CD4-positive, alpha-beta T cell (primary cell): Measurements from ENCODE around the gene EP400. TPM values are rescaled to one million over a fixed set of nuclear protein-coding genes. Genes with fewer than 3 reads are reported as not detected.

Source experiments
- ATAC-seq: fragments of 200-7000 bp; cut with Tn5 transposase; one replicate; pipeline ENCODE4 v1.10.0; 2022; ENCODE audit warnings: mild to moderate bottlenecking; ENCODE audit not compliant: poor library complexity
- CTCF ChIA-PET: fragments of 350-600 bp; sonication (Branson Sonifier 250); formaldehyde crosslinking; loops from one replicate; lab custom pipeline; 2021; ENCODE audit warnings: antibody characterized with exemption, inconsistent platforms; lab: Charles Lee
- POLR2A ChIA-PET: fragments of 350-600 bp; sonication (Branson Sonifier 250); formaldehyde crosslinking; loops from one replicate; lab custom pipeline; 2021; ENCODE audit warnings: antibody characterized with exemption, inconsistent platforms; lab: Charles Lee
- DNase-seq, 14 experiments: peaks; one replicate each; pipeline ENCODE4 v3.0.0-alpha.2; 2013 to 2020; ENCODE audit warnings: mixed read lengths in 2 of 14
- H3K27ac ChIP-seq, 2 donors: one replicate each; pipeline versions ENCODE4 v1.5.1 to v1.7.0; 2013; ENCODE audit warnings: low read length in 2 of 2, low read depth in 1 of 2, mild to moderate bottlenecking in 1 of 2
- H3K27me3 ChIP-seq, 2 experiments: 1 replicate in 1 of 2; 2 replicates in 1 of 2; pipeline versions ENCODE4 v1.6.1 to v1.7.0; 2013; ENCODE audit warnings: low read length in 2 of 2, control low read depth in 1 of 2, mild to moderate bottlenecking in 1 of 2, moderate library complexity in 1 of 2; ENCODE audit not compliant: insufficient read depth in 2 of 2, control insufficient read depth in 1 of 2
- H3K36me3 ChIP-seq: one replicate; pipeline ENCODE4 v1.6.1; 2013; ENCODE audit warnings: low read length, control low read depth; ENCODE audit not compliant: insufficient read depth
- H3K4me1 ChIP-seq: one replicate; pipeline ENCODE4 v1.6.1; 2013; ENCODE audit warnings: low read length, control low read depth; ENCODE audit not compliant: insufficient read depth
- H3K4me3 ChIP-seq: one replicate; pipeline ENCODE4 v1.5.1; 2013; ENCODE audit warnings: mild to moderate bottlenecking, low read length, moderate library complexity
- H3K9me3 ChIP-seq, 2 experiments: 1 replicate in 1 of 2; 2 replicates in 1 of 2; pipeline versions ENCODE4 v1.6.1 to v1.7.0; 2013; ENCODE audit warnings: low read length in 2 of 2, mild to moderate bottlenecking in 2 of 2, control low read depth in 1 of 2, moderate library complexity in 1 of 2; ENCODE audit not compliant: control insufficient read depth in 1 of 2, insufficient read depth in 1 of 2
- H3K27ac Mint-ChIP-seq: one replicate; pipeline ENCODE4 v1.8.0; 2020; ENCODE audit warnings: mixed read lengths
- H3K27me3 Mint-ChIP-seq: one replicate; pipeline ENCODE4 v1.8.0; 2021; ENCODE audit warnings: mixed read lengths
- H3K36me3 Mint-ChIP-seq: one replicate; pipeline ENCODE4 v1.8.0; 2021; ENCODE audit warnings: low read depth, mixed read lengths
- H3K4me1 Mint-ChIP-seq: one replicate; pipeline ENCODE4 v1.8.0; 2021; ENCODE audit warnings: low read depth, mixed read lengths
- H3K4me3 Mint-ChIP-seq: one replicate; pipeline ENCODE4 v1.8.0; 2020; ENCODE audit warnings: mild to moderate bottlenecking, mixed read lengths
- H3K9me3 Mint-ChIP-seq: one replicate; pipeline ENCODE4 v1.8.0; 2020; ENCODE audit warnings: mixed read lengths
- CTCF ChIP-seq: fragments of 200-600 bp; IDR thresholded peaks from one replicate; pipeline ENCODE4 v1.8.0; 2022; ENCODE audit warnings: antibody characterized with exemption, mild to moderate bottlenecking
- intact Hi-C, 2 experiments: fragments of 100-400 bp; cut with DNase I in 1 of 2; cut with micrococcal nuclease in 1 of 2; formaldehyde crosslinking; loops; one replicate each; pipeline versions ENCODE4 v1.15.1 to v1.9.0; 2023 to 2025; cut with DNase I, micrococcal nuclease
- total RNA-seq, 174 experiments: library from RNA in 2 of 174; stranded (reverse) in 2 of 174; gene quantifications; one replicate each; pipeline ENCODE4 v1.2.3 and lab custom pipeline; 2021 to 2026

Gene EP400
- total RNA-seq, 2 experiments from 2014 or later = 56.4 to 56.5 TPM

DNA sequence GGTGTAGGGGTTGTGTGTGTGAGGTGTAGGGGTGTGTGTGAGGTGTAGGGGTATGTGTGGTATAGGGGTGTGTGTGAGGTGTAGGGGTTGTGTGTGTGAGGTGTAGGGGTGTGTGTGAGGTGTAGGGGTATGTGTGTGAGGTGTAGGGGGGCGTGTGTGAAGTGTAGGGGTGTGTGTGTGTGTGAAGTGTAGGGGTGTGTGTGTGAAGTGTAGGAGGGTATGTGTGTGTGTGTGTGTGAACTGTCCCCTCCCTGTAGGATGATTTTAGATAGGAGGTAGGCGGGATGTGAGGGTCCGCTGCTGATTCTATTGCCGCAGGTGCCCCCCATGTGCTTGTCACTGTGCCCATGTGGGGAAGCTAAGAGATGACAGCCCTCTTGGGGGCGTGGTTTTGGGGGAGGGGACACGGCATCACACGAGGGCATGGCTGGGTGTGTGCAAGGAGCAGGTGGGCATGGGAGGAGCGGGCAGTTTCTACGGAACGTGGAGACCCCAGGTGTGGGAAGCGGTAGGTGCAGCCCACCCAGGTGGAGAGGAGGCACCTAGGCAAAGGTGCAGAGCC is 105.9 kb downstream of the EP400 start:
- POLR2A ChIA-PET = no interaction called here
- CTCF ChIA-PET = no interaction called here
- no peaks in the 10 kb centered on the region for H3K9me3 Mint-ChIP-seq
- ATAC-seq (no peak), DNase-seq (no peak)
- no peak for TF ChIP-seq CTCF
- H3K27ac Mint-ChIP-seq = no peak overlapping the region
- Histone ChIP-seq H3K27me3 (no peaks in the 10 kb centered on the region), H3K4me3 (no peak overlapping the region), H3K4me1 (no peaks in the 10 kb centered on the region), H3K36me3 (peaks cover 79% of the 10 kb centered on the region), H3K9me3 (no peaks in the 10 kb centered on the region), H3K27ac (no peak overlapping the region)
- H3K36me3 Mint-ChIP-seq = peaks cover 88% of the 10 kb centered on the region
- H3K27me3 Mint-ChIP-seq = no peaks in the 10 kb centered on the region
- no peaks in the 10 kb centered on the region for H3K4me1 Mint-ChIP-seq
- intact Hi-C loops = no loop called here
- H3K4me3 Mint-ChIP-seq = no peak overlapping the region

DNA sequence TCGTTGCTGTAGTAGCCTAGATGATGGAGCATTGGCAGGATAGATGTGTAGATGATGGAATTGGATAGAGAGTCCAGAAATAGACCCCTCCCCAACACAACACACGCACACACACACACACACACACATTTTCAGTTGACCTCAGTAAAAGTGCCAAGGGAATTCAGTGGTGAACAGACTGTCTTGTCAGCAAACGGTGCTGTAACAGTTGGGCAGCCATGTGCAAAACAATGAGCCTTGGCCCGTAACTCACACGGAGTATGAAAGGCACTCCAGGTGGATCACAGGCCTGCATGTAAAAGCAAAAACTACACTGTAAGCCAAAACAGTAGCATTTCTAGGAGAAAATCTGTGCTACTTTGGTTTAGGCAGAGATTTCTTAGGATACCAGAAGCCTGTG is 106.6 kb downstream of the EP400 start:
- POLR2A ChIA-PET = no interaction called here
- Histone ChIP-seq H3K27ac (no peak overlapping the region), H3K27me3 (no peaks in the 10 kb centered on the region), H3K36me3 (peaks cover 77% of the 10 kb centered on the region), H3K4me1 (no peaks in the 10 kb centered on the region), H3K4me3 (no peak overlapping the region), H3K9me3 (no peaks in the 10 kb centered on the region)
- H3K9me3 Mint-ChIP-seq = no peaks in the 10 kb centered on the region
- H3K4me1 Mint-ChIP-seq = no peaks in the 10 kb centered on the region
- H3K36me3 Mint-ChIP-seq = peaks cover 88% of the 10 kb centered on the region
- TF ChIP-seq CTCF = no peak
- no peak overlapping the region for H3K27ac Mint-ChIP-seq
- no peak overlapping the region for H3K4me3 Mint-ChIP-seq
- CTCF ChIA-PET = no interaction called here
- no peak for ATAC-seq
- DNase-seq = no peak
- intact Hi-C loops = no loop called here
- no peaks in the 10 kb centered on the region for H3K27me3 Mint-ChIP-seq

DNA sequence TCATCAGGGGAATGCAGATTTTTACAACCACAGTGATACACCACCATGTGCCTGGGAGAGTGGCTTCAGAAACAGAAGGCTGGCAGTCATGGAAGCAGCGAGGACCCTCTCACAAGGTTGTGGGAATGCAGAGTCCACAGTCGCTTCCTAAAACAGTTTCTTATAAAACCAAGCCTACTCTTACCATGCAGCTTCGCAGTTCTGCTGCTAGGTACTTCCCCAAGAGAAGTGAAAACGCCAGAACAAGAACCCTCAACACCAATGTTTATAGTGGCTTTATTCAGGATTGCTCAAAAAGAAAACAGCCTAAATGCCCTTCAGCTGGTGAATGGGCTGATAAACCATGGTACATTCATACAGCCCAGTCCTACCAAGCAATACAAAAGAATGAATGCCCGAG is 107.2 kb downstream of the EP400 start:
- H3K9me3 ChIP-seq = no peaks in the 10 kb centered on the region
- Mint-ChIP-seq H3K27me3 (no peaks in the 10 kb centered on the region), H3K4me1 (no peaks in the 10 kb centered on the region), H3K27ac (no peak overlapping the region), H3K36me3 (peaks cover 87% of the 10 kb centered on the region), H3K9me3 (no peaks in the 10 kb centered on the region), H3K4me3 (no peak overlapping the region)
- DNase-seq = no peak
- H3K4me1 ChIP-seq = no peaks in the 10 kb centered on the region
- no peak for ATAC-seq
- POLR2A ChIA-PET = no interaction called here
- peaks cover 77% of the 10 kb centered on the region for H3K36me3 ChIP-seq
- no peak for TF ChIP-seq CTCF
- no peaks in the 10 kb centered on the region for H3K27me3 ChIP-seq
- no peak overlapping the region for H3K27ac ChIP-seq
- intact Hi-C loops = no loop called here
- CTCF ChIA-PET = no interaction called here
- no peak overlapping the region for H3K4me3 ChIP-seq
